Erythroblast (primary cell): ENCODE measurements around the gene PPT2.
A peak's percentile ranks its signal among the peaks of the same experiment; 100 is the strongest.

Source experiments
- GATA1 ChIP-seq: IDR thresholded peaks from 2 replicates; pipeline ENCODE4 v1.6.1; 2011; ENCODE audit warnings: low read depth, mild to moderate bottlenecking, control low read depth, low read length, moderate library complexity
- POLR2A ChIP-seq: IDR thresholded peaks from 2 replicates; pipeline ENCODE4 v1.6.1; 2011; ENCODE audit warnings: mild to moderate bottlenecking, low read length

GRCh38 chr6:32167761-32168262 lies 13.9 kb downstream of the PPT2 start:
- TF ChIP-seq POLR2A (peak; percentile 50), GATA1 (peak; percentile 30)
